HG03520 (cell line): ENCODE measurements around the gene ZNF474.

Experiments used
- ATAC-seq: cut with Tn5 transposase; IDR thresholded peaks from one replicate; pipeline ENCODE4 v1.9.1; 2021; ENCODE audit warnings: mild to moderate bottlenecking, moderate library complexity; ENCODE audit not compliant: unreplicated experiment

Gene ZNF474

GRCh38 chr5:122153230-122153629, 23.9 kb downstream of the ZNF474 start:
- no peak for ATAC-seq

GRCh38 chr5:122153774-122154173, 24.4 kb downstream of the ZNF474 start:
- no peak for ATAC-seq

- ATAC-seq, result no peak
Observed at GRCh38 chr5:122154491-122154890, 25.1 kb downstream of the ZNF474 start.

- no peak for ATAC-seq
Observed at GRCh38 chr5:122154910-122155309, 25.6 kb downstream of the ZNF474 start.

- no peak for ATAC-seq
Observed at GRCh38 chr5:122155546-122155945, 26.2 kb downstream of the ZNF474 start.

- no peak for ATAC-seq
Observed at GRCh38 chr5:122156724-122157325, 27.5 kb downstream of the ZNF474 start.

- no peak for ATAC-seq
Observed at GRCh38 chr5:122162100-122162638, 32.8 kb downstream of the ZNF474 start.

- no peak for ATAC-seq
Observed at GRCh38 chr5:122163121-122164069, 34.0 kb downstream of the ZNF474 start.

- ATAC-seq, result no peak
Observed at GRCh38 chr5:122164070-122164435, 34.7 kb downstream of the ZNF474 start.

GRCh38 chr5:122164831-122165558, 35.6 kb downstream of the ZNF474 start:
- ATAC-seq, result no peak

GRCh38 chr5:122165559-122166078, 36.3 kb downstream of the ZNF474 start:
- ATAC-seq, result no peak

- ATAC-seq, result no peak
Observed at GRCh38 chr5:122169350-122170103, 40.2 kb downstream of the ZNF474 start.

GRCh38 chr5:122170620-122171019, 41.3 kb downstream of the ZNF474 start:
- ATAC-seq, result no peak

- ATAC-seq, result no peak
Observed at GRCh38 chr5:122172207-122172606, 42.9 kb downstream of the ZNF474 start.

- no peak for ATAC-seq
Observed at GRCh38 chr5:122173474-122174415, 44.4 kb downstream of the ZNF474 start.

- no peak for ATAC-seq
Observed at GRCh38 chr5:122175091-122175490, 45.7 kb downstream of the ZNF474 start.

GRCh38 chr5:122175852-122176251, 46.5 kb downstream of the ZNF474 start:
- no peak for ATAC-seq

- no peak for ATAC-seq
Observed at GRCh38 chr5:122177161-122177560, 47.8 kb downstream of the ZNF474 start.

GRCh38 chr5:122179701-122180100, 50.4 kb downstream of the ZNF474 start:
- ATAC-seq, result no peak
